HEK293 (cell line): Measurements from ENCODE around the gene SEC24C.
"Not testable (repeated sequence)": the region's sequence is repeated elsewhere in the genome, so short reads cannot be mapped to it uniquely, and the experiment has no call there.

ENCODE experiments used
- CTCF ChIA-PET: fragments of 350-600 bp; formaldehyde crosslinking; extraction: SDS; loops from one replicate; lab custom pipeline; 2021; ENCODE audit warnings: antibody characterized with exemption; lab: Yijun Ruan, JAX
- POLR2A ChIA-PET: fragments of 300-600 bp; formaldehyde crosslinking; extraction: SDS; loops from one replicate; lab custom pipeline; 2020; ENCODE audit warnings: antibody characterized with exemption, inconsistent platforms; lab: Yijun Ruan, JAX
- H3K27ac ChIP-seq: fragments of 200-500 bp; sonication (Bioruptor generic); 2 replicates; pipeline ENCODE4 v1.5.1; 2014; ENCODE audit warnings: low read depth, low read length, control low read depth, inconsistent platforms; ENCODE audit errors: extremely low read depth
- H3K36me3 ChIP-seq, 2 experiments: fragments of 200-500 bp in 1 of 2; sonication (Bioruptor generic) in 1 of 2; 1 replicate in 1 of 2; 2 replicates in 1 of 2; pipeline ENCODE4 v1.5.1; 2014 to 2017; ENCODE audit warnings: inconsistent platforms in 2 of 2, low read length in 2 of 2; ENCODE audit not compliant: control insufficient read depth in 2 of 2, insufficient read depth in 1 of 2
- H3K4me1 ChIP-seq: fragments of 200-500 bp; sonication (Bioruptor generic); 2 replicates; pipeline ENCODE4 v1.5.1; 2014; ENCODE audit warnings: mild to moderate bottlenecking, low read length, inconsistent platforms; ENCODE audit not compliant: control insufficient read depth, insufficient read depth
- H3K4me3 ChIP-seq: 2 replicates; pipeline ENCODE4 v1.5.1; 2011; ENCODE audit warnings: low read depth, mild to moderate bottlenecking, control low read depth, low read length, moderate library complexity
- H3K9me3 ChIP-seq: fragments of 200-500 bp; sonication (Bioruptor generic); 2 replicates; pipeline ENCODE4 v1.5.1; 2014; ENCODE audit warnings: low read depth, low read length, inconsistent platforms; ENCODE audit not compliant: control insufficient read depth, insufficient read depth
- GLIS1 ChIP-seq: fragments of 450-650 bp; formaldehyde crosslinking; IDR thresholded peaks from 2 replicates; pipeline ENCODE4 v1.5.1; 2016; ENCODE audit warnings: missing biosample characterization, missing genetic modification characterization
- HOXC10 ChIP-seq: sonication (generic); formaldehyde crosslinking; IDR thresholded peaks from 2 replicates; pipeline ENCODE4 v1.8.1; 2023; ENCODE audit warnings: mild to moderate bottlenecking, missing genetic modification reagents
- KLF10 ChIP-seq: fragments of 450-650 bp; IDR thresholded peaks from 2 replicates; pipeline ENCODE4 v1.5.1; 2018; ENCODE audit warnings: missing biosample characterization, mild to moderate bottlenecking, missing genetic modification characterization
- OSR2 ChIP-seq: fragments of 450-650 bp; formaldehyde crosslinking; IDR thresholded peaks from 2 replicates; pipeline ENCODE4 v1.5.1; 2016; ENCODE audit warnings: missing biosample characterization, missing genetic modification characterization
- WT1 ChIP-seq: fragments of 450-650 bp; formaldehyde crosslinking; IDR thresholded peaks from 2 replicates; pipeline ENCODE4 v1.5.1; 2016; ENCODE audit warnings: missing biosample characterization, missing genetic modification characterization
- ZNF2 ChIP-seq: fragments of 450-650 bp; formaldehyde crosslinking; IDR thresholded peaks from 2 replicates; pipeline ENCODE4 v1.5.1; 2016; ENCODE audit warnings: missing biosample characterization, missing genetic modification characterization
- ZNF362 ChIP-seq: fragments of 450-650 bp; formaldehyde crosslinking; IDR thresholded peaks from 2 replicates; pipeline ENCODE4 v1.5.1; 2016; ENCODE audit warnings: missing biosample characterization, missing genetic modification characterization
- ZNF433 ChIP-seq: fragments of 450-650 bp; formaldehyde crosslinking; IDR thresholded peaks from 2 replicates; pipeline ENCODE4 v1.5.1; 2016; ENCODE audit warnings: missing biosample characterization, missing genetic modification characterization, low read depth
- ZNF488 ChIP-seq: fragments of 450-650 bp; formaldehyde crosslinking; IDR thresholded peaks from 2 replicates; pipeline ENCODE4 v1.5.1; 2016; ENCODE audit warnings: missing biosample characterization, missing genetic modification characterization
- ZNF626 ChIP-seq: fragments of 450-650 bp; sonication (Bioruptor Pico); formaldehyde crosslinking; IDR thresholded peaks from 2 replicates; pipeline ENCODE4 v1.5.1; 2018; ENCODE audit warnings: missing biosample characterization, missing genetic modification characterization, inconsistent platforms
- ZNF645 ChIP-seq: fragments of 450-650 bp; formaldehyde crosslinking; IDR thresholded peaks from 2 replicates; pipeline ENCODE4; 2016; ENCODE audit warnings: missing biosample characterization, missing genetic modification characterization
- ZNF792 ChIP-seq: fragments of 450-650 bp; formaldehyde crosslinking; IDR thresholded peaks from 2 replicates; pipeline ENCODE4 v1.5.1; 2016; ENCODE audit warnings: missing biosample characterization, missing genetic modification characterization
- ZSCAN16 ChIP-seq: fragments of 450-650 bp; formaldehyde crosslinking; IDR thresholded peaks from 2 replicates; pipeline ENCODE4 v1.5.1; 2016; ENCODE audit warnings: missing biosample characterization, missing genetic modification characterization

SEC24C gene

GRCh38 chr10:73707628-73708027 is 36.5 kb upstream of the SEC24C start:
- CTCF ChIA-PET, H3K4me3 ChIP-seq, H3K9me3 ChIP-seq, H3K36me3 ChIP-seq, H3K27ac ChIP-seq, H3K4me1 ChIP-seq, POLR2A ChIA-PET: not testable (repeated sequence)
- TF ChIP-seq GLIS1 (tag by site-specific recombination) = peak; percentile 40

GRCh38 chr10:73708122-73708521 is 36.0 kb upstream of the SEC24C start:
- CTCF ChIA-PET = interaction anchor here (0.6 kb wide), 1 partner anchor 216 kb away, joined by 3 read pairs; no protein-coding TSS in a partner anchor
- H3K9me3 ChIP-seq, H3K4me3 ChIP-seq, POLR2A ChIA-PET, H3K27ac ChIP-seq, H3K36me3 ChIP-seq, H3K4me1 ChIP-seq: not testable (repeated sequence)

GRCh38 chr10:73711683-73712082 is 32.5 kb upstream of the SEC24C start:
- H3K36me3 ChIP-seq = peaks cover 3 to 17% of the 10 kb centered on the region in 2 experiments
- CTCF ChIA-PET, H3K9me3 ChIP-seq, H3K27ac ChIP-seq, H3K4me3 ChIP-seq, H3K4me1 ChIP-seq, POLR2A ChIA-PET: not testable (repeated sequence)

- H3K4me1 ChIP-seq, H3K4me3 ChIP-seq, H3K9me3 ChIP-seq, POLR2A ChIA-PET, CTCF ChIA-PET, H3K27ac ChIP-seq: not testable (repeated sequence)
- peaks cover 7 to 37% of the 10 kb centered on the region in 2 experiments for H3K36me3 ChIP-seq
Measured at GRCh38 chr10:73713912-73714311, 30.3 kb upstream of the SEC24C start.

GRCh38 chr10:73714483-73714882 is 29.7 kb upstream of the SEC24C start:
- peaks cover 7 to 40% of the 10 kb centered on the region in 2 experiments for H3K36me3 ChIP-seq
- CTCF ChIA-PET, H3K4me3 ChIP-seq, POLR2A ChIA-PET, H3K9me3 ChIP-seq, H3K4me1 ChIP-seq, H3K27ac ChIP-seq: not testable (repeated sequence)

- H3K9me3 ChIP-seq, H3K27ac ChIP-seq, H3K4me1 ChIP-seq, H3K4me3 ChIP-seq, CTCF ChIA-PET, POLR2A ChIA-PET: not testable (repeated sequence)
- H3K36me3 ChIP-seq = peaks cover 7 to 42% of the 10 kb centered on the region in 2 experiments
Measured at GRCh38 chr10:73715179-73716156, 28.7 kb upstream of the SEC24C start.

GRCh38 chr10:73716251-73716650 is 27.9 kb upstream of the SEC24C start:
- H3K9me3 ChIP-seq = no peaks in the 10 kb centered on the region
- H3K36me3 ChIP-seq = peaks cover 7 to 50% of the 10 kb centered on the region in 2 experiments
- no peak overlapping the region for H3K4me3 ChIP-seq
- H3K4me1 ChIP-seq = no peaks in the 10 kb centered on the region
- H3K27ac ChIP-seq = no peak overlapping the region
- POLR2A ChIA-PET = no interaction called here
- CTCF ChIA-PET = interaction anchor here (1.1 to 1.2 kb wide), 2 partner anchors 164 to 187 kb away, joined by 3 read pairs; no protein-coding TSS in a partner anchor
- TF ChIP-seq ZSCAN16 (tag by site-specific recombination) = no peak
- TF ChIP-seq ZNF645 (tag by site-specific recombination) = no peak
- TF ChIP-seq OSR2 = no peak
- no peak for TF ChIP-seq ZNF488 (tag by site-specific recombination)
- no peak for TF ChIP-seq KLF10 (tag by site-specific recombination)
- TF ChIP-seq ZNF792 (tag by site-specific recombination) = no peak
- no peak for TF ChIP-seq ZNF2
- no peak for TF ChIP-seq WT1 (tag by site-specific recombination)
- TF ChIP-seq HOXC10 = no peak
- no peak for TF ChIP-seq ZNF626 (tag by site-specific recombination)
- no peak for TF ChIP-seq ZNF433 (tag by site-specific recombination)
- TF ChIP-seq ZNF362 (tag by site-specific recombination) = no peak
